Measurements from ENCODE around the gene EIF5A2. TPM values are rescaled to one million over a fixed set of nuclear protein-coding genes. Genes with fewer than 3 reads are reported as not detected.
"Not testable (repeated sequence)": the region's sequence is repeated elsewhere in the genome, so short reads cannot be mapped to it uniquely, and the experiment has no call there.

EIF5A2 gene
- total and polyA plus RNA-seq, 2 donors (not counting 1 experiment from before 2014, with no cell fraction given): 1.7 to 4.1 TPM

- 100% methylated on average over 1 of the region's 1 CpG for WGBS (ENCODE audit: insufficient coverage)
- no peak overlapping the region for H3K4me3 Mint-ChIP-seq
Observed at GRCh38 chr3:170896781-170897180, 11.7 kb downstream of the EIF5A2 start.

GRCh38 chr3:170896333-170896732, 12.1 kb downstream of the EIF5A2 start:
- H3K27ac Mint-ChIP-seq; H3K4me1 Mint-ChIP-seq; H3K27me3 Mint-ChIP-seq; DNase-seq; H3K79me2 ChIP-seq (ENCODE audit: control insufficient read depth, insufficient read depth, low read length); H3K9ac ChIP-seq (ENCODE audit: low read length); intact Hi-C loops (cut with micrococcal nuclease); H3K9me3 Mint-ChIP-seq (ENCODE audit: insufficient read depth); H3K4me1 ChIP-seq (ENCODE audit: control insufficient read depth in 2 of 2, insufficient read depth in 2 of 2, low read length in 2 of 2); POLR2A ChIA-PET; H3K4me3 Mint-ChIP-seq; H2AFZ ChIP-seq (ENCODE audit: insufficient read depth, low read depth, low read length, poor library complexity, severe bottlenecking); H3K27me3 ChIP-seq (replicated peaks in 1 of 4; ENCODE audit: control extremely low read depth in 1 of 4, control insufficient read depth in 3 of 4, insufficient read depth in 4 of 4, low read length in 3 of 4); H3K36me3 ChIP-seq (replicated peaks in 1 of 2; ENCODE audit: control extremely low read depth in 1 of 2, control insufficient read depth in 1 of 2, extremely low read depth in 1 of 2, insufficient read depth in 2 of 2, low read length in 1 of 2); H3K4me2 ChIP-seq (replicated peaks; ENCODE audit: low read depth, low read length, poor library complexity, severe bottlenecking); H4K20me1 ChIP-seq (ENCODE audit: control insufficient read depth, insufficient read depth, low read length, poor library complexity, severe bottlenecking); H3K9me3 ChIP-seq (ENCODE audit: control extremely low read depth in 1 of 3, control insufficient read depth in 2 of 3, insufficient read depth in 1 of 3, low read length in 2 of 3); H3K4me3 ChIP-seq (ENCODE audit: control extremely low read depth in 1 of 5, extremely low read depth in 1 of 5, insufficient read depth in 1 of 5, low read depth in 2 of 5, low read length in 4 of 5); CTCF ChIA-PET; H3K27ac ChIP-seq (ENCODE audit: low read length in 2 of 2); ATAC-seq (ENCODE audit: low read depth): not testable (repeated sequence)
- WGBS (ENCODE audit: insufficient coverage): no CpG with 5 or more reads among the region's 6 CpGs

More at GRCh38 chr3:170896781-170897180, 11.7 kb downstream of the EIF5A2 start:
- no peak overlapping the region for H3K27ac ChIP-seq (ENCODE audit: low read length in 2 of 2)
- no peaks in the 10 kb centered on the region for H3K79me2 ChIP-seq (ENCODE audit: control insufficient read depth, insufficient read depth, low read length)
- no peaks in the 10 kb centered on the region for H3K36me3 ChIP-seq (replicated peaks in 1 of 2; ENCODE audit: control extremely low read depth in 1 of 2, control insufficient read depth in 1 of 2, extremely low read depth in 1 of 2, insufficient read depth in 2 of 2, low read length in 1 of 2)
- DNase-seq: no peak
- H4K20me1 ChIP-seq (ENCODE audit: control insufficient read depth, insufficient read depth, low read length, poor library complexity, severe bottlenecking): no peaks in the 10 kb centered on the region
- H3K9ac ChIP-seq (ENCODE audit: low read length): no peak overlapping the region
- H3K9me3 ChIP-seq (ENCODE audit: control extremely low read depth in 1 of 3, control insufficient read depth in 2 of 3, insufficient read depth in 1 of 3, low read length in 2 of 3): peaks cover 0 to 3% (median 1%) of the 10 kb centered on the region in 3 donors
- no peak for TF ChIP-seq CTCF (IDR thresholded peaks at IDR 0.05)
- no peak for TF ChIP-seq EZH2 (IDR thresholded peaks at IDR 0.05; ENCODE audit: borderline replicate concordance, insufficient read depth, low read depth, low read length, poor library complexity, severe bottlenecking)
- Mint-ChIP-seq H3K27ac (no peak overlapping the region), H3K9me3 (ENCODE audit: insufficient read depth) (peaks cover 5% of the 10 kb centered on the region), H3K27me3 (no peaks in the 10 kb centered on the region), H3K4me1 (no peaks in the 10 kb centered on the region)
- H2AFZ ChIP-seq (ENCODE audit: insufficient read depth, low read depth, low read length, poor library complexity, severe bottlenecking): no peak overlapping the region
- no peaks in the 10 kb centered on the region for H3K27me3 ChIP-seq (replicated peaks in 1 of 4; ENCODE audit: control extremely low read depth in 1 of 4, control insufficient read depth in 3 of 4, insufficient read depth in 4 of 4, low read length in 3 of 4)
- intact Hi-C loops (cut with micrococcal nuclease): no loop called here
- H3K4me3 ChIP-seq (ENCODE audit: control extremely low read depth in 1 of 5, extremely low read depth in 1 of 5, insufficient read depth in 1 of 5, low read depth in 2 of 5, low read length in 4 of 5): no peak overlapping the region
- H3K4me2 ChIP-seq (replicated peaks; ENCODE audit: low read depth, low read length, poor library complexity, severe bottlenecking): no peak overlapping the region
- no peaks in the 10 kb centered on the region for H3K4me1 ChIP-seq (ENCODE audit: control insufficient read depth in 2 of 2, insufficient read depth in 2 of 2, low read length in 2 of 2)
- ChIA-PET CTCF (no interaction called here), POLR2A (no interaction called here)
- ATAC-seq (ENCODE audit: low read depth): no peak
